GM19372 (cell line): ENCODE measurements around the gene DNAAF6.
A peak's percentile ranks its signal among the peaks of the same experiment; 100 is the strongest.
"Not testable (repeated sequence)": the region's sequence is repeated elsewhere in the genome, so short reads cannot be mapped to it uniquely, and the experiment has no call there.

Experiments
- ATAC-seq: cut with Tn5 transposase; IDR thresholded peaks from one replicate; pipeline ENCODE4 v1.9.1; 2021; ENCODE audit warnings: mild to moderate bottlenecking, low read depth, moderate library complexity; ENCODE audit not compliant: unreplicated experiment

Gene DNAAF6

DNA sequence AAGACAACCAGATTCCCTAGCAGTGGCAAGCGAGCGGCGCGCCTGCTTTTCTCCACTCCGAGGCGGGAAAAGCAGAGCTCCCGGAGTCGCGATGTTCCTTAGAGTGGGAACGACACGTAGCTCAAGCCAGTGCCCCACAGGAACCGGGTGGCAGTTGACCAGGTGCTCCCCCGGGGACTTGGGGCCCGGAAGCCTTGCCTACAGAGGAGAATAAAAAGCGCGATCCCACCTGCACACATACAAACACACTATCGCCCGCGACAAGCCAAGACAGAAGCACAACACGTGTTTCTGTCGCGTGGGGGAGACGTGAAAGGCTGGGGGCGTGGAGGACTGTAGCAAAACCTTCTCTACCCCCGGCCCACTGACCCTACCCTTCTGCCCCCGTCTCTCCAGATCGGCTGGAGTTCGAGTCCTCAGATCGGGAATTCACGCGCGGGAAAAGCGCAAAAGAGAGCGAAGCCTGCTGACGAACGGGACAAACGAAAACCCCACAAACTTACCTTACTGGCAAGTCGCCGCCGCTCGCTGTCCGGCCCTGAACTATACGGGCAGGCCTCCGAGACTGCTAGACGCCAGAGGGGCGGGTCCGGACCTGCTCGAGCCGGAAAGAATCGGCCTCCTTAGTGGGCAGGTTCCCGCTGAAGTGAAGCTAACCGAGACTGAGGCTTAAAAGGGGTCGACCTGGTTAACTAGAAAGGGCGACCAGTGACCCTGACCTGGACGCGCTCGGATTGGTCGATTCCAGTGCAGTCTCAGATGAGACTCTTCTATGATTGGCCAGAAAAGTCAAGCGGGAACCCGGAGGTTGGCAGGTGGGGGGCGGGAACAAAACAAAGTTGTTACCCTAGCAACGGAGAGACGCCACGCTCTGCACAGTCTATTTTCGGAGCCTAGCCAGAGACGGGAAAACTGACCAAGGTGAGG, at the start of gene DNAAF6, which contains the start of gene NUP62CL:
DNAAF6 (plus strand) TSS at position 842 of the 927 bp plus-strand sequence. CDS start 6,265 bp downstream, outside the sequence.
NUP62CL (minus strand) TSS at position 664 of the 927 bp plus-strand sequence. CDS start 31,287 bp downstream, outside the sequence.
- ATAC-seq, result peak; percentile 89

DNA sequence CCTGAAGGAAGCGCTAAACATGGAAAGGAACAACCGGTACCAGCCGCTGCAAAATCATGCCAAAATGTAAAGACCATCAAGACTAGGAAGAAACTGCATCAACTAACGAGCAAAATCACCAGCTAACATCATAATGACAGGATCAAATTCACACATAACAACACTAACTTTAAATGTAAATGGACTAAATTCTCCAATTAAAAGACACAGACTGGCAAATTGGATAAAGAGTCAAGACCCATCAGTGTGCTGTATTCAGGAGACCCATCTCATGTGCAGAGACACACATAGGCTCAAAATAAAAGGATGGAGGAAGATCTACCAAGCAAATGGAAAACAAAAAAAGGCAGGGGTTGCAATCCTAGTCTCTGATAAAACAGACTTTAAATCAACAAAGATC, 48.8 kb upstream of the DNAAF6 start:
- ATAC-seq, result not testable (repeated sequence)

DNA sequence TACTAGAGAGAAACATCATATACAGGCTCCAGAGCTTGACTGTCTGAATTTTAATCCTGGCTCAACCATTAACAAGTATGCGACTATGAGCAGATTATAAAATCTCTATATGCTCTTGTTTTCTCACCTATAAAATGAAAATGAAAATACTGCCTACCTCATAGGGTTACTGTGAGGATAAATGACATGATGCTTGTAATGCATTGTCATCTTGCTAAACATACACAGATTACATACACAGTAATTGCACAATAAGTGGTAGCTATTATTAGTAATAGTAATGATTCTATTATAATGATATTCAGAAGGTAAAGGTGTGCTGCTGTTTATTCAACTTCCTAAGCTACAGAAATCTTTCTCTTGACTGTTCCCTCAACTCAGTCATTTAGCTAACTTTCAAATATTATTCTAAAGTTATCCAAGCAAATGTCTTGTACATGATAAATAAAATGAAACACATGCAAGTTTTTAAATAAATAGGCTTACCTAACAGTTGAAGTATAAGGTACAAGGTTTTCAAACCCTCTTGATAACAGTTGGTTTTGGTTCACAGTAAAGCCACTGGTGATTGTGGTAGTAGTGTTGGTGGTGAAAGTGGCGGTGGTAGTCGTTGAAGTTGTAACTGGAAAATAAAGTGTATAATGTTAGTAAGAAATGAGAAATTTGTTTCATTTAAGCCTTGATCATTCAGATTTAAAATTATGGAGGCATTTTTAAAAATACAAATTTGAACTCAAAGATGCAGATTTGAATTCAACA, 39.1 kb upstream of the DNAAF6 start:
- ATAC-seq, result no peak

DNA sequence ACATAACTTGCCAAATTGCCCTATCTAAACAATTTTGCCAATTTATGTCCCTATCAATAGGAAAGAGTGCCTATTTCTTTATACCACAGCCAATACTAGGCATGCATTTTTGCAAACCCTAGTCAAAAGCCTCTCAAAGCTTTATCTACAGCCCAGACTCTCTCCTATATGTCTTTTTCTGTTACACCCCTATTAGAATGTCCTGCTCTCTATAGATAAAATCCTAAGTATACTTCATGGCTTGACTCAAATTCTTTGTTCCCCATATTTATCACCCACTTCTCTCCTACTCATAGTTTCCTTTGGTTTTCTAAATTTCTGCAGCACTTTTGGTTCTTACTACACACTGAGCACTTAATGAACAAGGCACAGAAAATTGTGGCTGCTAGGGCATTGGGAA, 38.2 kb upstream of the DNAAF6 start:
- ATAC-seq, result no peak

DNA sequence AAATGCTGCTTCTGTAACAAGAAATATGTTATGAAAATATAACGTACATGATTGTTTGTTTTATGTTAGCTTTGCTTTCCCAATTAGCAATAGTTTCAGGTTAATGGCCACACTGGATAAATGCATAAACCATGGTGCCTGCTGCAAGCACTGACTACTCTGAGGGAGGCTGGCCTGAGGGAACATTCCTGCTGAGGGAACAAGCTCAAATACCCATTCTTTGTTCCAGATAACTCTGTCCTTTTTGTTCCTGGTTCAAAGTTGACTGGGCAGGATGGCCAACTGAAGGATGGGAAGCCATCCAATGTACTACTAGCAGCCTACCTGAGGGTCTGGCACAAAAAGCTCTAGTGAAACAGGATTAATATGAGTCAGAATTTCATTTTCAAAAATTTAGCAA, 37.7 kb upstream of the DNAAF6 start:
- ATAC-seq, result no peak

DNA sequence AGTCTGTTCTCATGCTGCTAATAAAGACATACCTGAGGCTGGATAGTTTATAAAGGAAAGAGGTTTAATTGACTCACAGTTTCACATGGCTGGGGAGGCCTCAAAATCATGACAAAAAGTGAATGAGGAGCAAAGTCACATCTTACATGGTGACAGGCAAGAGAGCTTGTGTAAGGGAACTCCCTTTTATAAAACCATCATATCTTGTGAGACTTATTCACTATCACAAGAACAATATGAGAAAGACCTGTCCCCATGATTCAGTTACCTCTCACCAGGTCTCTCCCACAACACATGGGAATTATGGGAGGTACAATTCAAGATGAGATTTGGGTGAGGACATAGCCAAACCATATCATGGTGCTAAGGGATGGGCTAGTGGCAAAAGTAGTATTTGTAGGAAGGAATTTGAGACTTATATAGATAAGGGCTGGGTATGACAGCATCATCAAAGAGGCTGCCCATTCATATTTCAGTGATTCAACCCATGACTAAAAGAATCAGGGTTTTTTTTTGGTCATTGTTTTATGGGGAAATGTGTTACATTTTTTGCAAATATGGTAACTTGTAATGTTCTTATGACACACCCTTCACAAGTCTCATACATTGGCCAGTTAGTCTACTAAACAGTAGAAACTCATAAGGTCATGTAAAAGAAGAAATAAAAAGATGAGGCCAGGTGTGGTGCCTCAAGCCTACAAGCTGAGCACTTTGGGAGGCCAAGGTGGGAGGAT, 34.9 kb upstream of the DNAAF6 start:
- ATAC-seq, result no peak

DNA sequence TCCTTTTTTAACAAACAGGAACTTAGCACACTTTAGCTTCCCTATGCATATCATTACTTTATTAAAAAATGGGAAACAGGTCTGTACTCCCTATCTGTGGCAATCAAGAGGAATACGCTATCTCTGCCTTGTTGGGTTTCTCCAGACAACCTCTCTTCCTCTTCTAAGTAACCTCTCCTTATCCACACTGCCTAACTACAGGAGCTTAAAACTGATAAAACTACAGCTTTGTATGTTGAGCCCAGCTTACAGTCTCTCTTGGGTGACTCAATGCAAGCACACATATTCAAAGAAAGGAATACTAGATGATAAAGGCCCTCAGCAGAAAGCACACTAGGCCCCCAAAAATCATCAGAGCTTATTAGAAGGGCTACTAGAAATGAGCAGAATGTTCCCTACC, 9.1 kb upstream of the DNAAF6 start:
- ATAC-seq, result no peak

DNA sequence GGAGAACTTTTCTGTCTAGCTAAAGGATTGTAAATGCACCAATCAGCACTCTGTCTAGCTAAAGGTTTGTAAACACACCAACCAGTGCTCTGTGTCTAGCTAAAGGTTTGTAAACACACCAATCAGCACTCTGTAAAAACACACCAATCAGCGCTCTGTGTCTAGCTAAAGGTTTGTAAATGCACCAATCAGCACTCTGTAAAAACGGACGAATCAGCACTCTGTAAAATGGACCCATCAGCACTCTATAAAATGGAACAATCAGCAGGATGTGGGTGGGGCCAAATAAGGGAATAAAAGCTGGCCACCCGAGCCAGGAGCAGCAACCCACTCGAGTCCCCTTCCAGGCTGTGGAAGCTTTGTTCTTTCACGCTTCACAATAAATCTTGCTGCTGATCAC, 8.3 kb upstream of the DNAAF6 start:
- ATAC-seq, result not testable (repeated sequence)

DNA sequence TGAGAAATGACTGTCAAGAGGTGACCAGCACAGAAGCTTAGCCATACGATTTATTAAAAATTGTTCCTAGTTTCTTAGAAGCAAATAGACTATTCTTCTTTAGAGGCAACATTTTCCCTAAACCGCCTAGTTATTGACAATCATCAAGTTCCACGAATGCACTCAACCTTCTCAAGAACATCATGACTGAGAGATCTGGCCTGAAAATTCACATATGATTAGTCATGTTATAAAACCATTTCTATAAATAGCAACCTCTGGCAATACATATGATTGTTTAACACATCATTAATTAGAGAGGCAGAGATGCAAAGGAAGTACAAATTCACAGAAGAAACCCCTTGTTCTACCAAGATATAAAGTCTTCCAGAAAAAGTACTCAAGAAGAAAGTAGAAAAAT, 6.9 kb upstream of the DNAAF6 start:
- no peak for ATAC-seq

DNA sequence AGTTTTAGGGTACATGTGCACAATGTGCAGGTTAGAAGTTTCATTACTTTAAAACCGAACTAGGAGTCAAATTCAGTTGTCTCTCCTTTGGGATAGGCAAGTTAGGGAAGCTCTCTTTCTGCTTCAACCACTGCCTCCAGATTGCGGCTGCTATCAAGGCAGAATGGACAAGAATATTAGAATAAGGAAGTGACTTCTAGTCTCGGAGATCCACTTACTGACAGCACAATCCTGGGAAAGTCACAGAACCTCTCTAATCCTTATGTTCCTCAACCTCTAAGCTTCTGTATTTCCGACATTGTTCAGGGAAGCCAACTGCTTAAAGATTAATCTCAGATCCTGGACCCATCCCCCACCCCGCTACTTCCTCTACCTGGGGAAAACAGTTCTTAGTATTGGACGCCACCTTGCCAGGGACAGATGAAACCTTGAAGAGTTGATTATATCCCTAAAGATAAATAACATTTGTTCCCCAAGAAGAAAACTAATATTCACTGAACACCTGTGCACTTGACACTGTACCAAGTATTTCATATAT, 2.3 kb upstream of the DNAAF6 start:
- ATAC-seq, result no peak

DNA sequence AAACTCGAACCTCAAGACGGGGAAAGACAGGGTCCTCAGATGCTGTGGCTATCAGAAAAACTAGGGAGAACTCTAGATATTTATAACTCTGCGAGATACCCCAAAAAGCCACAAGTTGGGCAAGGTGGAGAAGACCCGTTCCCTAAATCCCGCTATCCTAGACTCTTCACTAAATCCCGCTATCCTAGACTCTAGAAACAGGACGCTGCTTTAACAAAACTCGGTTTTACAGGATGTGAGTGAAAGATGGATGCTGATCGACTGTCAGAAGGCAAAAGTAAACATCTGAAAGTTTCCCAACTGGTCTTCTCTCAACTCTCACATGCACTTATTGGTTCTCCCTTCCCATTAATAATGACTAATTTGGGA, 270 bp downstream of the DNAAF6 start:
- ATAC-seq, result no peak

DNA sequence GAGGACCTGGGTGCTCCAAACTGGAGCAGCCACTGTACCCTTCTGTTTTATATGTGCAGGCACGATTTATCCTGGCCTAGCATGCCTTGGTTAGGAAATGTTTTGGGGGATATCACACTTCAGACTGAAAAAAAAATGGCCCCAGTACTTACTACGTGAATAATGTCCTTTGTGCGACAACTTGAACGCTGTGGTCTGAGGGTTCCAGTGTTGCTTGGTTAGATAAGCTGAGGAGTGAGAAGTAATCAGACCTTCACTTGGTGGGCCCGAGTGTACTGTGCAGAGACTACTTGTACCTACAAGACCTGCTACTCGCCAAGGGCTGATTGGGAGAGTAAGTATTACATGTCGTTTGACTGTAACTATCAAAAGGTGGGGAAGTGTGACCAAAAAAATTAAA, 678 bp downstream of the DNAAF6 start:
- ATAC-seq, result no peak

DNA sequence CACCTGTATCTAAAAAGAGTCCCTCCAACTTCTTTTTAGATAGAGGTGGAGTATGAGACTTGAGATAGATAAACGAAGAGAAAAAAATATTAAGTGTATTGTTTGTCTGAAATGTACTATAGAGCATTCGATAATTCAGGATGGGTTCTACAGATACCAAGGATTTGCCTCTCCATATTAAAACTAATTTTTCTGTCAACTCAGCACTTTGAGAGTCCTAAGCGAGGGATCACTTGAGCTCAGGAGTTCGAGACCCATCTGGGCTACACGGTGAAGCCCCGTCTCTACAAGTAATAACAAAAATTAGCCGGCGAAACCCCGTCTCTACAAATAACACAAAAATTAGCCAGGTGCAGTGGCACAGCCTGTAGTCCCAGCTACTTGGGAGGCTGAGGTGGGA, 1.5 kb downstream of the DNAAF6 start:
- ATAC-seq, result no peak

DNA sequence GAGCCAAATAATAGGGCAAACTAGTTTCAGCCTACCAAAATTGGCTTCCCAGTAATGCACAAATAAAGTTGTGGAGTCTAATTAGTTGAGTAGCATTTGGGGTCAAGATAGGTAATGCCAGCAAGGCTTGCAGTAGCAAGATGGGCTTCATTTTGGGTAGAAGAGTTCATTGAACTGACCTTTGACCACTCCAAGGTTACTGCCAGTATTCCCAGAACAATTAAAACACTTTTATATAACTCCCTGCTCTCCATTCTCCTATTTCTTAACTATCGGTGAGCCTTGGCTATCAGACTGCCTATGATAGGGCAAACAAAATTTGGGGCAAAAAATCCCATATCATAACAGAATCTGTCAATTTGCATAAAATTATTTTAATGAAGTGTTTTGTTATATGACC, 7.1 kb downstream of the DNAAF6 start:
- no peak for ATAC-seq

DNA sequence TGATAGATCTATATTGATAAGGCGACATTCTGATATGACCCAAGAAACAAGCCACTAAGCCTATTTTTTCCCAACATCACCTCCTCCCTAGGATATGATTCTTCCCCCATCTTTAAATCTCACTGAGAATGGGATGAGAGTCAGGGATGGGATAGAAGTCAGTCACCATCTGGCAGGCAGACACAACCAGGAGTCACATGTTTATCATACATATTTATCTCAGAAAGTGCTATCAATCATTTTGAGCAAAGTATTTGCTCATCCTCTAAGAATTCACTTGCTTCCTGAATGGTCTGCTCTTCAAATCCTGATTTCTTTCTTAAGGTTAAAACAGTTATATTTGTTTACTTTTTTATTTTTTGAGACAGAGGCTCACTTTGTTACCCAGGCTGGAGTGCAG, 20.3 kb downstream of the DNAAF6 start:
- no peak for ATAC-seq

DNA sequence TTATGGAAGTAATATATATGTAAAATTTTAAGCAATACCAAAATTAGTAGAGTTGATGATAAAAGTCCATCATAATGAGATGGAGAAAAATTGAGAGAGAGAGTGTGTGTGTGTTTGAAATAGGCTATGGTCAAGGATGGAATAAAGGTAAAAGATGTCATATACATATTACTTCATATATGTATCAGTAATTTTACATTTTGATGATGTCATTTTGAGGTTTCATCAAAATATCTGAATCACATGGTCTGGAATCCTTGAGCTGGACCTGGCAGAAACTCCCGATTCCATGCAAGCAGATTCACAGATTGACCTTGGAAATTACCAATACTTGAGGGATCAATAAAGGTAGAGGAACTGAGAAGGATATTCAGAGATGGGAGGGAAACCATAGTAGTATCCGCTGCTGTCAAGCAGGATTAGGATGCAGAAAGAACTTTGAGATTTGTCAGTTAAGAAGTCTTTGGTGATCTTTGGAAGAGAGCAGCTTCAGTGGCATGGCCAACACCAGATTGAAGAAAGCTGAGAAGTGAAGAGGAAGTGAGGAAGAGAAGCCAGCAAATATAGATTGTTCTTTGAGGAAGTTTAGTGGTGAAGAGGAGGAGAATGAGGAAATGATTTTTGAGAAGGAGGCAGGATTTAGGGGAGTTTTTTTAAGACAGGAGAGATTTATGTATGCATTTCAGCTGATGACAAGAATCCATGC, 21.5 kb downstream of the DNAAF6 start:
- no peak for ATAC-seq

DNA sequence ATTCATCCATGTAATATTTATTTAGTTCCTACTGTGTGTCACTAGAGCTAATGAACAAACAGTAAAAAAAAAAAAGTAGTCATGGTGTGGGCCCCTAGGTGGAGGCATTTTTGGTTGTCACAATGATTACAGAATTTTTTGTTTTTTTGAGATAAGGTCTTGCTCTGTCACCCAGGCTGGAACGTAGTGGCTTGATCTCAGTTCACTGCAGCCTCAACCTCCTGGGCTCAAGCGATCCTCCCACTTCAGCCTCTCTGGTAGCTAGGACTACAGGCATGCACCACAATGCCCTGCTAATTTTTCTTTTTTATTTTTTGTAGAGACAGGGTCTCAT, 22.0 kb downstream of the DNAAF6 start:
- no peak for ATAC-seq

DNA sequence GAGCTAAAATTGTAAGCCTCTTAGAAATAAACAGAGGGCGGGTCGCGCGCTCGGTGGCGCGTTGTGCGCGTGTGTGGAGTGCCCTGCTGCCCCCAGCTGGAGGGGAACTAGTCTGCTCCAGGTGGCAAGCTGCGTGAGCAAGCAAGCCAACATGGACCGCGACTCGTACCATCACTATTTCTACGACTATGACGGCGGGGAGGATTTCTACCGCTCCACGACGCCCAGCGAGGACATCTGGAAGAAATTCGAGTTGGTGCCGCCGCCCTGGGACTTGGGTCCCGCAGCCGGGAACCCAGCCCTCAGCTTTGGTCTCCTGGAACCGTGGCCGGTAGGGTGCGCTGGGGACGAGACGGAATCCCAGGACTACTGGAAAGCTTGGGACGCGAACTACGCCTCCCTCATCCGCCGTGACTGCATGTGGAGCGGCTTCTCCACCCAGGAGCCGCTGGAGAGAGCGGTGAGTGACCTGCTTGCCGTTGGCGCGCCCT, 66.1 kb downstream of the DNAAF6 start:
- no peak for ATAC-seq

DNA sequence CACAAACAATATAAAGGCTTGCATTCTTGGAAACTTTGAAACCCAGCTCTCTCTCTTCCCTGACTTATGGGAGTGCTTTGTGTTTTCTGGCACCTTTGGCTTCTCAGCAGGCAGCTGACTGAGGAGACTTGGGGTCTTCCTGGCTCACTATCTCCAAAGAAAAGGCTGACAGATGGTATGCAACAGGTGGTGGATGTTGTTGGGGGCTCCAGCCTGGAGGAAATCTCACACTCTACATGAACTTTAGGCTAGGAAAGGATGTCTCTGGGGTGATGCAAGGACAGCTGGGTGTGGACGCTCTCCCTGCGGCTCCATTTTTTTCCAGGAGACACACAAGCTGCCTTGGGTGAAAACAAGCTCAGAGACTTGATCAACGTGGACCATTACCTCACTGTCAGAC, 67.4 kb downstream of the DNAAF6 start:
- ATAC-seq, result no peak

DNA sequence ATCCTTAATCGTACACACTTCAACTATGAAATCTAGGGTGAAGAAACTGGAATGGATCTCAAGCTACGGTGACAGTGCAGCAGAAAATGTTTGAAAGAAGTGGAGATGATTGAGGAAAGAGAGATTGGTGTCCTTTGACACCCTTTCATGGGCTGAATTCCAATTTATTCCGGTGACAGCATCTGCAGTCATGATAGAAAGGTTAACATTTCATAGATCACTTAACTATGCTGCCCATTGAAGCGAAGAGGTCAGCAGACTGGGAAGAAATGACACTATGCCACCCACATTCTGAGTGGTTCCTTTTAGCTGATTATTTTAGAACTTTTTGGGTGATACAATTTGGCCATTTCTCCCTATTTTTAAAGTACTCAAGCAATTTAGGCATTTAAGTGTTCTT, 82.3 kb downstream of the DNAAF6 start:
- no peak for ATAC-seq
